Endothelial cell of hepatic sinusoid (primary cell): Measurements from ENCODE around the gene TMEM140.

Experiments used
- in situ Hi-C: cut with HindIII; loops from 2 replicates; pipeline ENCODE4 v1.10.0; 2017; ENCODE audit warnings: low sequenced_read_pairs

Gene TMEM140

GRCh38 chr7:135190703-135191102, 42.8 kb downstream of the TMEM140 start:
- in situ Hi-C loops = no loop called here

DNA sequence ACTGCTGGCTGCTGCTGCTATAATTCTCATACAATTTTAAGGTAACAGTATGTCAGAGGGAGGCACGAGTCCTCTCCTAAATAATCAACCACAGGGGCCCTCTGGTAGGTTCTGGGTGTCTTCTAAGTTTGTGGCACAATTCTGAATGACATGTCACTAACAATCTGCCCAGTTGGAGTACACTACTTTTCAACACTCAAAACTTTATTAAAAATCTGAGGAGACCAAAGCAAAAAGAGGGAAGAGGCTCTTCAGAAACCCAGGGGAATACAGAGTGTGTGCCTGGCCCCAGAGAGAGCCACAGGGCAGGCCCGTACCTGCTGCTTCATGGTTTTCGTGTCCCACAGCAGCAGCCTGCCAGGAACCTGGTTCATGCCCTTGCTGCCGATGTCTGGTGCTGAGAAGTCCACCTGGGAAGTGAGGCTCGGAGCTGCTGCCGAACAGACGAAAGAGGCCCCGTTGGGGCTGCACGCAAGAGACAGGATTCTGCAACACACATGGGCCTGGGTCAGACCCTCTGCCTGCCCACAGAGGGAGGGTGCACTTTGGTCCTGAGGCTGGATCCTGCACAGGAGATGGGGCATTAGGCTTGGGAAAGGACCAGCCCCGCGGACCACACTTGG, 45.2 kb downstream of the TMEM140 start:
- in situ Hi-C loops = no loop called here

GRCh38 chr7:135193615-135194081, 45.8 kb downstream of the TMEM140 start:
- in situ Hi-C loops = no loop called here

- in situ Hi-C loops = no loop called here
These were observed 46.7 kb downstream of the TMEM140 start for GRCh38 chr7:135194494-135195095.

- in situ Hi-C loops = no loop called here
These were observed 47.3 kb downstream of the TMEM140 start for GRCh38 chr7:135195156-135195555.

DNA sequence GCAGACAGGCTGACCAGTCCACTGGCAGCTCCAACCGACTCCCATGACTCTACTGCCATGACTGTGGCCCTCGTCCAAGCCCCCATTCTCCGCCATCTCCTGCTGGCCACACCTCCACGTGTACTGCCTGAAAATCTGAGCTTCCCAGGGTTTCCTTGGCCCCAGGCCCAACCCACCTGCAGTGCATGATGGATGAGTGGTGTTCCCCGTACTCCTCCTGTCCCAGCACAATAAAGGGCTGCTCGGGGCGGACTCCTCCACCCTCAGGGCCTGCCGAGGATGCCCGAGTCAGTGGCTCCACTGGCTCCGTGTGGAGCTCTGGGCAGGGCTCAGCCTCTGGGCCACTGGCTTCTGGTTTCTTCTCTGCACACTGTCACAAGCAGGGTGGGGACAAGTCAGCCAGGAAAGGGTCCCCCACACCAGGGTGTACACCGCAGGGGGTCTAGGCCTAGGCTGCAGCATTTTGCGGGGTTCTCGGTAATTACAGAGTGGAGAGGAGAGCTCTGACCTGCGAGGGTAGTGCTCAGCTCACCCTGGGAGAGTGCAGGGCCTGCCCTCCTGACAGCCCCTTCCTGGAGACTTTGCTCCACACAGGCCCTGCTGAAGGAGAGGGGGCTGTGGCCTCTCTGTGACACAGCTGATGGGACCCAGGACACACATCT, 48.2 kb downstream of the TMEM140 start:
- in situ Hi-C loops = no loop called here

DNA sequence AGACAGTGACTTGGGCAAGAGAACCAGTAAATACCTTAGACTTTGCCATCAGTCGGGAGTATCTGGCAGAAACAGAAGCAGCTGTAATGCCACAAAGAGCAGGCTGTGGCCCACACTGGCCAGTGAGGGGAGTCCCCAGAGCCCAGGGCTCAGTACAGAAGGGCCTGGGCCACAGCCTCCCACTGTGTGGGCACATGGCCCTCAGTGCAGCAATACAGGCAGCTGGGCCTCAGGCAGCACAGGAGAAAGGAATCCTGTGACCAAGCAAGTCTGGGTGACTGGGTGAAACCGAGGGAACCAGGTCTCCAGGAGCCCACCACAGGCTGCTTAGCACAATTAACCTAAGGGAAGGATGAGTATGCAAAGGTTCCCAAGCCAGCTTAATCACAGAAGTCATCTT, 49.5 kb downstream of the TMEM140 start:
- in situ Hi-C loops = no loop called here

GRCh38 chr7:135197906-135198655, 50.2 kb downstream of the TMEM140 start:
- in situ Hi-C loops = no loop called here

- in situ Hi-C loops = no loop called here
These were observed 51.6 kb downstream of the TMEM140 start for GRCh38 chr7:135199439-135199838.

- in situ Hi-C loops = no loop called here
These were observed 53.0 kb downstream of the TMEM140 start for GRCh38 chr7:135200821-135201331.

GRCh38 chr7:135201350-135201749, 53.5 kb downstream of the TMEM140 start:
- in situ Hi-C loops = no loop called here

- in situ Hi-C loops = no loop called here
These were observed 56.5 kb downstream of the TMEM140 start for GRCh38 chr7:135204341-135204749.

DNA sequence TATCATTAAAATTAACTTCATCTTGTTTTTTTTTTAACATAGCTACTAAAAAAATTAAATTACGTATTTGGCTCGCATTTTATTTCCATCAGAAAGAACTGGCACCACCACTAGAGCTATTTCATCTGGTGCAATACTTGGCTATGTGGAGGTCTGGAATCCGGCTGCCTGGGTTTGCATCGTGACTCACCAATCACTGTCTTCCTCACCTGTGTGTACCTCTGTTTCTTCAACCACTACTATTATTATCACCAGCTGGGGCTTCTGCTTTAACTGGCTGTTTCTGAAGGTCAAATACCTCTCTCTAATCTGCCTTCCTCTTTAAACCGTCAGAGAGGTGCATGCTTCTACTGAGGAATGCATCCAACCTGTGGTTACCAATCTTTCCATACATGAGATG, 57.0 kb downstream of the TMEM140 start:
- in situ Hi-C loops = no loop called here

DNA sequence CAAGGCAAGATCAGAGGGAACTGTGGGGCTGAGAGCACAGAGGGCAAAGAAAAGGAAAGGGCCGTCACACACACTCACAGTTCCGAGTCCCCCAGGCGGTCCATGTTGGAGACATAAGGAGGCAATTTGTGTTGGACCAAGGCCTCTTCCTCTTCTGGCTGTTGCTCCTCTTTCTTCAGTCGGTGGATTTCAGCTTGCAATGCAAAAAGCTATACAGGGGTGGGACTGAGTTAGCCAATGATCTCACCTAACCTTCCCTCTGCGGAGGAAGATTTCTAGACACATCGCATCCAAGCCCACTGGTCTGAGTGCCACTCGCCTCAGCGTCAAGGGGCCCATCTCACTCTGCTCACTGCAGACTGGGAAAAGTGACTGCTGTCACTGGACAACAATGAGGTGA, 58.0 kb downstream of the TMEM140 start:
- in situ Hi-C loops = no loop called here

GRCh38 chr7:135206941-135207391, 59.1 kb downstream of the TMEM140 start:
- in situ Hi-C loops = no loop called here

DNA sequence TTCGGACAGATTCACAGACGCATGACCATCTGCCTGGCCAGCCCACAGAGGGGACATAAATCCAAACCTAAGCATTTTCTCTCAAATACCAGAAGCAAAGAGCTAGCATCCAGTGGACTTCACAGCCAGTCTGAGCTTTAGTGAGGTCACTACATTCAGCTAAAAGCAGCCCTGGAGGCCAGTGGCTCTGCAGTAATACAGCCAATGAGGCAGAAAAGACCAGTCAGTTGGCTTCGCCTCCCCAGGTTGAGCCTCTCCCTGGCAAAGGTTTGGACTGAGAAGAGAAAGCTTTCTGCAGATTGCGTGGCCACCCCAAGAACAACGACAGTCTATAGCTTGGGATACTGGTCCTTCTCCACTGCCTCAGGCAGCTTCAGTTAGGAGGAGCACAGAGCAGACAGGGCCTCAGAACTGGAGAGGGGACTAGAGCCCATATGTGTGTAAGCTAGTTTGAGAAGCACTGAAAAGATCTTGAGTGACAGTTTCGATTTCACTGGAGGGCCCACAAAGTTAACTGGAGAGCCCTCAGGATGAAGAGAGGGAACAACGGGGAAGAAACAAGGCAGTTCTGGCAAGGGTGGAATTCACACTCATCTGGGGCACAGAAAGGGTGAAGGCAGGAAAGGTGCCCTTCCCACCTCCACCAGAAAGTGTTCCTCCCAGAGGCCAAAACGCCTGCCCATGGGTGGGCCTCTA, 59.7 kb downstream of the TMEM140 start:
- in situ Hi-C loops = no loop called here

- in situ Hi-C loops = no loop called here
These were observed 60.4 kb downstream of the TMEM140 start for GRCh38 chr7:135208102-135208793.

DNA sequence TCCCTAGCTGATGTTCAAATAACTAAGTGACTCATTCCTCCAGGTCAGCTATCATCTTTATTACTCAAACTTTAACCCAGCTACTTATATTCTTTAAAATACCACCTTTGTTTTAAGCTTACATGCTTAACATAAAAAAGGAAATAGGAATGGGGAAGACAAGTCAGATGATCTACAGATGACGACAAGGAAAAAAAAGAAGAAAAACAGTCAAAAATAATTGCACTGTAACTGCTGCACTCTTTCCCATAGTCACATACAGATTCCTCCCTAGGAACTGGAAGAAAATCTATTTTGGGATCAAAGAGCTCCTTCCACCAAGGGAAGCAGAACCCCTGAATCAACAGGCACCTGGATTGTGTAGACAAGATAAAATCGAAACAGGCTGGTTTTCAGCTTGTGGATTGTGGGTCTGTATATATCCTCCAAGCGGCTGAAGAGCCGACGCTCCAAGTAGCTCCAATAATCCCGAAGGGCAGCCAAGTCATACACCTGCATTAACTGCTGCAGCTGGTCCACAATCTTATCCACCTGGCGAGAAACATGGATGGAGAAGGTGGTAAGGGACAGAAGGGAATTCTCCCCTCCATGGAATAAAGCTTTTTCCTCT, 61.5 kb downstream of the TMEM140 start:
- in situ Hi-C loops = no loop called here

DNA sequence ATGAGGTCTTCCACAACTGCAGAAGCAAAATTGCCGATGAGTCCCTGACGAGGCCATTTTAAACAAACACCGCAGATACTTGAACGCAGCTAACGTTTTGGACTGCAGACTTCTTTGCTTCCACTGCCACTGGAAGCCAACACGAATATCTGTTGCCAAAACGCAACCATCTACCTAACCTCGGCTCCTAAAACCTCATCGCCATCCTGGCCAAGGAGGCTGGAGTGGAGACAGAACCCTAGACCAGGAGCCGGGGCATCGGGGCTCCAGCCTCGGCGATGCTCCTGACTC, 63.0 kb downstream of the TMEM140 start:
- in situ Hi-C loops = no loop called here
